Activated naive CD8-positive, alpha-beta T cell treated with anti-CD3 and anti-CD28 coated beads, Interleukin-2, amount 10 ng/mL, durations not matched to agents 7 days and 5 days (primary cell): Measurements from ENCODE around the gene GSS. TPM values are rescaled to one million over a fixed set of nuclear protein-coding genes. Genes with fewer than 3 reads are reported as not detected.

Source experiments
- ATAC-seq: fragments of 150-1000 bp; cut with Tn5 transposase; one replicate; pipeline ENCODE4 v1.10.0; 2021; ENCODE audit warnings: low read depth, moderate library complexity
- POLR2A ChIA-PET: fragments of 350-600 bp; sonication (Branson Sonifier 250); formaldehyde crosslinking; loops from one replicate; lab custom pipeline; 2021; ENCODE audit warnings: antibody characterized with exemption; lab: Charles Lee
- DNase-seq: peaks from one replicate; pipeline ENCODE4 v3.0.0; 2021
- H3K27ac Mint-ChIP-seq: one replicate; pipeline ENCODE4 v1.8.0; 2022; ENCODE audit warnings: mild to moderate bottlenecking, mixed read lengths
- H3K27me3 Mint-ChIP-seq: one replicate; pipeline ENCODE4 v1.8.0; 2022; ENCODE audit warnings: mild to moderate bottlenecking, moderate library complexity, mixed read lengths
- H3K36me3 Mint-ChIP-seq: one replicate; pipeline ENCODE4 v1.8.0; 2021; ENCODE audit warnings: mild to moderate bottlenecking, mixed read lengths
- H3K4me1 Mint-ChIP-seq: one replicate; pipeline ENCODE4 v1.8.0; 2021; ENCODE audit warnings: mixed read lengths
- H3K4me3 Mint-ChIP-seq: one replicate; pipeline ENCODE4 v1.8.0; 2022; ENCODE audit warnings: mild to moderate bottlenecking, moderate library complexity, mixed read lengths
- H3K9me3 Mint-ChIP-seq: one replicate; pipeline ENCODE4 v1.8.0; 2021; ENCODE audit warnings: mixed read lengths
- total RNA-seq, 2 experiments: library from RNA; stranded (reverse); gene quantifications; one replicate each; pipeline ENCODE4 v1.2.3, GENCODE V29; 2021

Gene GSS
- 10 to 100 TPM; 53.8 to 57.2 TPM for total RNA-seq

- H3K4me1 Mint-ChIP-seq, result peaks cover 23% of the 10 kb centered on the region
- H3K27me3 Mint-ChIP-seq, result peaks cover 3% of the 10 kb centered on the region
- DNase-seq (peak; percentile 100), ATAC-seq (peak; percentile 98)
- peaks cover 2% of the 10 kb centered on the region for H3K36me3 Mint-ChIP-seq
- POLR2A ChIA-PET, result interaction anchor here (0.6 to 3.6 kb wide), 3 partner anchors 69 to 130 kb away, joined by 4 to 44 read pairs (median 4); partner anchors contain the start of genes ACSS2, GGT7 and NCOA6
- peak within 1 kb of the TSS; percentile 98 for H3K4me3 Mint-ChIP-seq
- H3K27ac Mint-ChIP-seq, result peak within 1 kb of the TSS; percentile 91
- peaks cover 2% of the 10 kb centered on the region for H3K9me3 Mint-ChIP-seq
Observed at GRCh38 chr20:34955231-34956040, at the start of gene GSS, which contains the start of gene MYH7B. Gene GSS, minus strand, starts transcription at chr20:34955806. Its CDS starts 3,954 bp downstream, at chr20:34951852. Gene MYH7B, plus strand, starts transcription at chr20:34955868. Its CDS starts 22,138 bp downstream, at chr20:34978006.

DNA sequence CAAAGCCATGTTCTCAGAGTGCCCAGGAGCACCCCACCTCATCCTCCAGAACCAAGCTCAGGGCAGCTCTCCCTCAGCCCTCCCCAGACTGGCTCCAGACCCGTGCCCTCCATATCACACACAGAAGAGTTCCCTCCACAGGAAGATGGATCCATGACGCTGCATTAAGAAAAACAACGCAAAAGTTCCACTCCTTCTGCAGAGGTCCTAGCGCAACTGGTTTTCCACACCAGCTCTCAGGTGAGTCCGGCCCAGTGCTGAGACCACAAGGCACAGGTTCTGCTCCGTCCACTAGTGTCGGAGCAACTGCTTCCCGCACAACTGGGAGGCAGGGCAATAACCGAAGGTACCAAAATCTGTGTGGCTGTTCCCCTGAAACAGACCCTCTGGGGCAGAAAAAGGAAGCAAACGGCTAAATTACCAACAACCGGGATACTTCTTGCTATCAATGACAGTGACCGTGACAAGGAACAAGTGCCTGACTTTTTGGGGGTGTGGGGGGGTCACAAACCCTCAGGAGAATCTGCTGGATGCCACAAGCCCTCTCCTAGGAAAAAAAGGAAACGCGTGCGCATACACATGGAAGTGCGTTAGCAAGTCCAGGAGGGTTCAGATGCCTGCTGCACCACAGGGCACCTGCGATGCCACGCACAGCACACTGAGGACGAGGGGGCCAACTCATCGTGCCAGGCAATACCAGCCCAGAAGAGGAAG is 49.3 kb upstream of the GSS start:
- POLR2A ChIA-PET, result no interaction called here
- peak; percentile 6 for DNase-seq
- Mint-ChIP-seq H3K36me3 (peaks cover 9% of the 10 kb centered on the region), H3K4me1 (no peaks in the 10 kb centered on the region), H3K27ac (no peak overlapping the region), H3K27me3 (no peaks in the 10 kb centered on the region), H3K9me3 (no peaks in the 10 kb centered on the region), H3K4me3 (no peak overlapping the region)
- ATAC-seq, result no peak

- Mint-ChIP-seq H3K9me3 (no peaks in the 10 kb centered on the region), H3K4me3 (no peak overlapping the region), H3K4me1 (no peaks in the 10 kb centered on the region), H3K36me3 (peaks cover 11% of the 10 kb centered on the region), H3K27me3 (no peaks in the 10 kb centered on the region), H3K27ac (no peak overlapping the region)
- DNase-seq (peak; percentile 20), ATAC-seq (peak; percentile 16)
- POLR2A ChIA-PET, result no interaction called here
Observed at GRCh38 chr20:35004051-35004725, 48.6 kb upstream of the GSS start.

GRCh38 chr20:35003211-35004031 is 47.8 kb upstream of the GSS start:
- Mint-ChIP-seq H3K36me3 (peaks cover 9% of the 10 kb centered on the region), H3K27ac (no peak overlapping the region), H3K27me3 (no peaks in the 10 kb centered on the region), H3K4me3 (no peak overlapping the region), H3K9me3 (no peaks in the 10 kb centered on the region), H3K4me1 (no peaks in the 10 kb centered on the region)
- no peak for ATAC-seq
- peak; percentile 22 for DNase-seq
- POLR2A ChIA-PET, result no interaction called here

GRCh38 chr20:35002426-35003210 is 47.0 kb upstream of the GSS start:
- H3K9me3 Mint-ChIP-seq, result no peaks in the 10 kb centered on the region

GRCh38 chr20:35001596-35002362 is 46.2 kb upstream of the GSS start:
- H3K27me3 Mint-ChIP-seq, result no peaks in the 10 kb centered on the region
- no peak overlapping the region for H3K27ac Mint-ChIP-seq
- POLR2A ChIA-PET, result interaction anchor here (1.1 kb wide), 1 partner anchor 128 kb away, joined by 3 read pairs; no protein-coding TSS in a partner anchor
- no peak for DNase-seq
- ATAC-seq, result no peak
- H3K4me1 Mint-ChIP-seq, result peaks cover 4% of the 10 kb centered on the region
- H3K4me3 Mint-ChIP-seq, result no peak overlapping the region
- H3K36me3 Mint-ChIP-seq, result peaks cover 15% of the 10 kb centered on the region
- no peaks in the 10 kb centered on the region for H3K9me3 Mint-ChIP-seq

More at GRCh38 chr20:35002426-35003210, 47.0 kb upstream of the GSS start:
- H3K27ac Mint-ChIP-seq, result no peak overlapping the region
- POLR2A ChIA-PET, result no interaction called here
- no peaks in the 10 kb centered on the region for H3K27me3 Mint-ChIP-seq
- H3K4me3 Mint-ChIP-seq, result no peak overlapping the region
- DNase-seq (no peak), ATAC-seq (no peak)
- H3K4me1 Mint-ChIP-seq, result peaks cover 3% of the 10 kb centered on the region
- peaks cover 14% of the 10 kb centered on the region for H3K36me3 Mint-ChIP-seq

GRCh38 chr20:35000922-35001595 is 45.5 kb upstream of the GSS start:
- no peaks in the 10 kb centered on the region for H3K9me3 Mint-ChIP-seq
- ATAC-seq (no peak), DNase-seq (no peak)
- no peak overlapping the region for H3K27ac Mint-ChIP-seq
- peaks cover 15% of the 10 kb centered on the region for H3K36me3 Mint-ChIP-seq
- POLR2A ChIA-PET, result interaction anchor here (1.1 kb wide), 1 partner anchor 127 kb away, joined by 3 read pairs; no protein-coding TSS in a partner anchor
- H3K4me1 Mint-ChIP-seq, result peaks cover 4% of the 10 kb centered on the region
- no peak overlapping the region for H3K4me3 Mint-ChIP-seq
- H3K27me3 Mint-ChIP-seq, result no peaks in the 10 kb centered on the region

DNA sequence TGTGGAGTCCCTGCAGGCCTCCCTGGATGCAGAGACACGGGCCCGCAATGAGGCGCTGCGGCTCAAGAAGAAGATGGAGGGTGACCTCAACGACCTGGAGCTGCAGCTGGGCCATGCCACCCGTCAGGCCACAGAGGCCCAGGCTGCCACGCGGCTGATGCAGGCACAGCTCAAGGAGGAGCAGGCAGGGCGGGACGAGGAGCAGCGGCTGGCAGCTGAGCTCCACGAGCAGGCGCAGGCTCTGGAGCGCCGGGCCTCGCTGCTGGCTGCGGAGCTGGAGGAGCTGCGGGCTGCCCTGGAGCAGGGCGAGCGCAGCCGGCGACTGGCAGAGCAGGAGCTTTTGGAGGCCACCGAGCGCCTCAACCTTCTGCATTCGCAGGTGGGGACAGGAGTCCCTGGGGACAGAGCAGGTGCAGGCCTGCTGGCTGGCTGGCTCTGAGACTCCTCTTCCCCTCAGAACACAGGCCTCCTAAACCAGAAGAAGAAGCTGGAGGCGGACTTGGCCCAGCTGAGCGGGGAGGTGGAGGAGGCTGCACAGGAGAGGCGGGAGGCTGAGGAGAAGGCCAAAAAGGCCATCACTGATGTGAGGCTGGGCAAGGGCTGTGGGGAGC is 44.8 kb upstream of the GSS start:
- Mint-ChIP-seq H3K9me3 (no peaks in the 10 kb centered on the region), H3K27ac (no peak overlapping the region), H3K27me3 (no peaks in the 10 kb centered on the region), H3K4me3 (no peak overlapping the region), H3K36me3 (peaks cover 15% of the 10 kb centered on the region), H3K4me1 (peaks cover 4% of the 10 kb centered on the region)
- ATAC-seq (no peak), DNase-seq (no peak)
- POLR2A ChIA-PET, result interaction anchor here (1.1 kb wide), 1 partner anchor 126 kb away, joined by 3 read pairs; no protein-coding TSS in a partner anchor

DNA sequence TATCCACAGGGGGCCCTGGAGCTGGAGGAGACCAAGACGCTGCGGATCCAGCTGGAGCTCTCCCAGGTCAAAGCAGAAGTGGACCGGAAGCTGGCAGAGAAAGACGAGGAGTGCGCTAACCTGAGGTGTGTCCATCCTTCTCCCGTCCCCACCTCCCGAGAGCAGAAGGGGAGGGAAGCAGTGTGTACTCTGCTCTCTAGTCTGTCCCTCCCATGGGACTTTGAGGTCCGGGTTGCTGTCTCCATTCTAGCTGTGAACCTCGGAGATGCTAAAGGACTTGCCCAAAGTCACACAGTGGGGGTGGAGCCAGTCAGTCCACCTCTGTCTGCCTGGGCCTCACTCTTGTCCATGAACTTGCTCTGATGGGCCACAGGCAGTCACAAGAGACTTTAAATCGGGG is 44.2 kb upstream of the GSS start:
- Mint-ChIP-seq H3K9me3 (no peaks in the 10 kb centered on the region), H3K36me3 (peaks cover 15% of the 10 kb centered on the region), H3K27ac (no peak overlapping the region), H3K4me3 (no peak overlapping the region), H3K4me1 (peaks cover 4% of the 10 kb centered on the region), H3K27me3 (no peaks in the 10 kb centered on the region)
- ATAC-seq, result no peak
- no peak for DNase-seq
- POLR2A ChIA-PET, result no interaction called here

- H3K4me3 Mint-ChIP-seq, result no peak overlapping the region
- no peaks in the 10 kb centered on the region for H3K9me3 Mint-ChIP-seq
- no peak for ATAC-seq
- peaks cover 13% of the 10 kb centered on the region for H3K36me3 Mint-ChIP-seq
- no peak for DNase-seq
- POLR2A ChIA-PET, result no interaction called here
- H3K27ac Mint-ChIP-seq, result no peak overlapping the region
- H3K4me1 Mint-ChIP-seq, result peaks cover 4% of the 10 kb centered on the region
- H3K27me3 Mint-ChIP-seq, result no peaks in the 10 kb centered on the region
Observed at GRCh38 chr20:34999021-34999451, 43.4 kb upstream of the GSS start.
